ENCODE data around the gene COL6A2.
"Not testable (repeated sequence)": the region's sequence is repeated elsewhere in the genome, so short reads cannot be mapped to it uniquely, and the experiment has no call there.

The COL6A2 gene

DNA sequence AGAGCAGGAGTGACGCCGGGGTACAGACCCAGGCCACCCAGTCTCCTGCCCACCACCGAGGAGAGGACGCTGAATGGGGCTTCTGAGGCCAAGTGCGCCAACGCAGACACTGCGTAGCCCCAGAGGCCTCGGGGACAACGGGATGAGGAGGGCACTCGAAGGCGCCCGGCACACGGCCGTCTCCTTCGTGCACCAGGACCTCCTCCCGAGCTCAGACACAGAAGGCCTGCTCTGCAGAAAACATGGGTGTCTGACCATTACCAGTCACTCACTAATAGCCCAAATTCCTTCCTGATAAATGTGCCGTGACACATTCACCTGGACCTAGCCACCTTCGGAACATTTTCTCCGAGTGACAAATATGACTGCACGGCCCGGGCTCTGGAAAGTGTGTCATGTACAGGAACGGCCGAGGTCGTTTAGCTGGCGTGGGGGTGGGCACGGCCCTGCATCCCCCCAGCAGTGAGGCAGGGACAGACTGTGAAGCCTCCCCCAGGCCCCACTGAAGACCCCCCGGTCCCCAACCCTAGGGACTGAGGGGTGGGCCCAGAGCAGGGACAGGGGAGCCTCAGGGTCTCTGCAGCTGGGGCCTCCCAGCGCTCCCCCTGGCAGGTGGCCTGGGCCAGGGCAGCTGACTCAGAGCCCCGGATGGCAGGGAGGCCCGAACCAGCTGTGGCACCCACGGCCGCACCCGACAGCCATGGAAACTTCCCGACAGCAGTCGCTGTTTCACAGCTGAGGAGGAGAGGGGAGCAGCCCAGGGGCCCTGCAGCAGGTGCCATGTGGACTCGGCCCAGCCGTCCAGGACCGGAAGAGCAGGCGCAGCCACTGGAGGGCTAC, 16.7 kb upstream of the COL6A2 start:
- no peak overlapping the region for H3K4me3 Mint-ChIP-seq
- H3K27me3 Mint-ChIP-seq (ENCODE audit: low read depth) = peaks cover 2% of the 10 kb centered on the region
- no peak overlapping the region for H3K27ac Mint-ChIP-seq
- H3K4me1 Mint-ChIP-seq (ENCODE audit: low read depth) = no peaks in the 10 kb centered on the region
- no peaks in the 10 kb centered on the region for H3K36me3 Mint-ChIP-seq (ENCODE audit: low read depth)
- no peaks in the 10 kb centered on the region for H3K9me3 Mint-ChIP-seq

DNA sequence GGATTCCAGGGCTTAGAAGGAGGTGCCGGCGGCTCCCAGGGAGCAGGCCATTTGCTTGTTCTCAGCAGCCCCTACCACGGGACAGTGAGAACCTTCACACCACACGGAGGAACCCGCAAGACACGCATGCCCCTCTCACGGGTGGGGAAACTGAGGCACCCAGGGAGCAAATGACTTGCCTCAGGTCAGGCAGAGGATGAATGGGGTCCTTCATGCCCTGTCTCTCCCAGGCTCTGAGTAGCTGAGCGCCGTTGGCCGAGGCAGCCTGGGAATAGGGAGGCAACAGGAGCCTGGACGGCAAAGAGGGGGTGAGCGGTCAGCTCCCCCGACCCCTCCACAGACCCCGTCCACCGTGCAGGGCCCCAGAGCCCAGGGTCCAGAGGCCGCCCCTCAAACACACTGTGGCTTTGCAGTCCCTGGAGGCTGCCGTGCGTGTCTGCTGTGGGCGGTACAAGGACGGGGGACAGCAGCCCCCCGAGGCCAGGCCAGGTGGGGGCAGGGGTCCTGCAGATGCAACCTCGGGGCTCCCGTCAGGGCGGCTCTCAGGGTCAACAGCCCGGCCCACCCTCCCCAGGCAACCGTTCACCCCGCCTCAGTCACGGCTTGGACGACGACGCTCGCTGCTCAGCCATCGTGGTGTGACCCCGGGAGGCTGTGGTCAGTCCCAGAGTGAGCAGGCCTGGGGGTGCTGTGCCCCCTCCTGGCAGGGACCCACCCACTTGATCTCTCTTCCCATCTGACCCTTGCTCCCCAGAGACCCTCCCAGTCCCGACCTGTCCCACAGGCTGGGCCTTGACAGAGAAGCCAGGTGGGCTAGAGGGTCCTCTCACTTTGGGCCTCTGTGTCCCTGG, 15.8 kb upstream of the COL6A2 start:
- Mint-ChIP-seq H3K9me3 (peaks cover 5% of the 10 kb centered on the region), H3K36me3 (ENCODE audit: low read depth) (no peaks in the 10 kb centered on the region), H3K27ac (no peak overlapping the region), H3K4me1 (ENCODE audit: low read depth) (no peaks in the 10 kb centered on the region), H3K4me3 (no peak overlapping the region), H3K27me3 (ENCODE audit: low read depth) (peaks cover 3% of the 10 kb centered on the region)

DNA sequence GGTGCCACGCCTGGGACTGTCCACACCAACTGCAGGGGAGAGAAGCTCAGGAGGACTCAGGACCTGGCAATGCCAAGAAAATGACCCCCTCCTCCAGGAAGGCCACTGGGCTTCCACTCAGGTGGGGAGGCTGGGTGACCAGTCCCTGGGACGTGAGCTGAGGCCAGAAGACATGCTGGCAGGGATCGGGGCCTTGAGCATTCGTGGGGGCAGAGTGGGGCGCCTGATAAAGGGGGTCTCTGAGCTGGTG, 15.3 kb upstream of the COL6A2 start:
- Mint-ChIP-seq H3K4me3 (no peak overlapping the region), H3K36me3 (ENCODE audit: low read depth) (no peaks in the 10 kb centered on the region), H3K4me1 (ENCODE audit: low read depth) (no peaks in the 10 kb centered on the region), H3K9me3 (peaks cover 6% of the 10 kb centered on the region), H3K27ac (no peak overlapping the region), H3K27me3 (ENCODE audit: low read depth) (peaks cover 3% of the 10 kb centered on the region)

DNA sequence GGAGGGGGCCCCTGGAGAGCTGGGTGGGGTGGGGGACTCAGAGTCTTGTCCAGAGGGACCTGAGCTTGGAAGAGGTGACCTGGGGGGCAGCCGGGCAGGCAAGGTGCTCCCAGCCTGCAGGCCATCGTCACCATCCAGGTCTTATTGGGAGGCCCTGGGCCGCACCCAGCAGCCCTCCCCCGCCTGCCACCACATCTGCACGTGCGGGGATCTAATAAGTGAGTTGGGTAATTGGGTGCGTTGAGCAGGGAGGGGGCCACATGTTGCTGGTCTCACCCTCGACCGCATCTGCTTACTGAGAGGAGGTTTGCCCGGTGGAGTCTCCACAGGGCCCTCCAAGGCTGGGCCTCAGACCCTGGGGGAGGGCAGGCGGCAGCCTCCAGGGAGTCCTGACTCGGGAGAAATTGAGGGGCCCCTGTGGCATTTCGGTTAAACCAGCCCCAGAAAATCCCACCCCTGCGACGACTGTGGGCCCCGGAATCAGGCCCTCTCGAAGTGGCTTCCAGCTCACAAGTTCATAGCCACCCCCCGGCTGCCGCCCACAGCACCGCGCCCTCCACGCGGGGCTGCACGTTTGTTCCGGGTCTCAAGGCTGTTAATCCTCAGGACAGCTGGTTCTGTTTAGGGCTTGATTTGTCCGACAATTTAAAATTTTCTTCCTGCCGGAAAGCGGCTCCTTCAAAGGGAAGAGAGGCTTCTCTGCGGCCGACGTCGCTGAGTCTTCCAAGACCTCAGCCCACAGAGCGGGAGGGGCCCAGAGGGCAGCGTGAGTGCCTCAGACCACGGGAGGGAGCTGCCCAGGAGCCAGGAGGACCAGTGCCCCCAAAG, 14.7 kb upstream of the COL6A2 start:
- H3K36me3 Mint-ChIP-seq (ENCODE audit: low read depth) = no peaks in the 10 kb centered on the region
- H3K4me1 Mint-ChIP-seq (ENCODE audit: low read depth) = no peaks in the 10 kb centered on the region
- H3K4me3 Mint-ChIP-seq = no peak overlapping the region
- peaks cover 9% of the 10 kb centered on the region for H3K9me3 Mint-ChIP-seq
- H3K27ac Mint-ChIP-seq = no peak overlapping the region
- H3K27me3 Mint-ChIP-seq (ENCODE audit: low read depth) = peaks cover 3% of the 10 kb centered on the region

DNA sequence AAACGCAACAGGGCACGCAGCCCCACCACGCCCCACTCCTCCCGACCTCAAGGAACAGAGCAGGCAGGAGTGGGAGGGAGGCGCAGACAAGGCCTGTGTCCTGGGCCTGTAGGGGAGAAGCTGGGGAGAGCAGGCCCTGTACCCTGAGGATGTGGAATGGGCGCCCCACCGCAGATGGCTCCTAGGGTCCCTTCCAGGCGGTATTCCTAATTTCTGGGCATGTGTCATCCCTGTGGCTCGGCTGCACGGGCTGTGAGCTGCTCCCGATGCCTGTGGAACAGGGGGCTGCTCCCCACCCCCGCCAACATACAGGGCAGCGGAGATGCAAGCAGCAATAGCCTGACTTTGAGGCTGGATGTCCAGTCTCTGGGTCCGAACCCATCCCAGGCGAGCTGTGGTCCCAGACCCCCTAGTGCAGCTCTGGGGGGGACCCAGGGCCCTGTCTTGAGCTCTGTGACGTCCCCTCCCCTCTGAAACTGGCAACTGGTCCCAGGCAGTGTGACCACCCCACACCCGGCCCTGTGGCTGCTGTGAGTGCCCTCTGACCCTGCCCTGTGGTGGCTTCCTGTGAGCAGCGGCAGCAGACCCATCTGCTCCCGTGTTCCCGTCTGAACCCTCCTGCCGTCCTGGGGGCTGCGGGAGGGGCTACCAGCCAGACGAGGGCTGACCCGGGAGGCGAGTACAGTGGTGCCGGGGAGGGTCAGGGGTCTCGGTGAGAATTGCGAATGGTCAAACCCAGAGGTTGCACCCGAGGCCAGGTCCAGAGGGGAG, 13.9 kb upstream of the COL6A2 start:
- Mint-ChIP-seq H3K4me3 (no peak overlapping the region), H3K36me3 (ENCODE audit: low read depth) (no peaks in the 10 kb centered on the region), H3K27ac (no peak overlapping the region), H3K4me1 (ENCODE audit: low read depth) (no peaks in the 10 kb centered on the region), H3K27me3 (ENCODE audit: low read depth) (peaks cover 3% of the 10 kb centered on the region), H3K9me3 (peaks cover 14% of the 10 kb centered on the region)

DNA sequence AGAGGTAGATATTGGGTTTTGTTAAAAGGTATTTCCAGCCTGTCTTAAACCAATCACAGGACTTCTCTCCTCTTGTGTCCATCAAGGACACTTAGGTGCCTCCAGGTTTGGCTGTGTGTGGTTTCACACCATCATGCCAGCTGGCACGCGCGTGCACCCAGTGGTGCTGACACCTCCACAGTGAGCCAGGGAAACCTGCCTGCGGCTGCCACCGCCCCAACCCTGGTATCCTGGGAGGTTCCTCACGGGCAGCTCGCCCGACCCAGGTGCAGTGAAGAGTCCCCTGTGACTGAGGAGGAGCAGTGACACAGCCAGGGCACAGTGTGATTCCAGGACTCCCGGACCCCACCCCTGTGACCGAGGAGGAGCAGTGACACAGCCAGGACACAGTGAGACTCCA, 13.2 kb upstream of the COL6A2 start:
- Mint-ChIP-seq H3K9me3 (peaks cover 21% of the 10 kb centered on the region), H3K36me3 (ENCODE audit: low read depth) (no peaks in the 10 kb centered on the region), H3K27ac (no peak overlapping the region), H3K4me1 (ENCODE audit: low read depth) (no peaks in the 10 kb centered on the region), H3K4me3 (no peak overlapping the region), H3K27me3 (ENCODE audit: low read depth) (peaks cover 3% of the 10 kb centered on the region)

DNA sequence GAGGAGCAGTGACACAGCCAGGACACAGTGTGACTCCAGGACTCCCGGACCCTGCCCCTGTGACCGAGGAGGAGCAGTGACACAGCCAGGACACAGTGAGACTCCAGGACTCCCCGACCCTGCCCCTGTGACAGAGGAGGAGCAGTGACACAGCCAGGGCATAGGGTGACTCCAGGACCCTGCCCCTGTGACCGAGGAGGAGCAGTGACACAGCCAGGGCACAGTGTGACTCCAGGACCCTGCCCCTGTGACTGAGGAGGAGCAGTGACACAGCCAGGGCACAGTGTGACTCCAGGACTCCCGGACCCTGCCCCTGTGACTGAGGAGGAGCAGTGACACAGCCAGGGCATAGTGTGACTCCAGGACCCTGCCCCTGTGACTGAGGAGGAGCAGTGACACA, 12.7 kb upstream of the COL6A2 start:
- H3K9me3 Mint-ChIP-seq = peaks cover 27% of the 10 kb centered on the region
- not testable (repeated sequence) for H3K4me3 Mint-ChIP-seq; H3K27ac Mint-ChIP-seq; H3K36me3 Mint-ChIP-seq (ENCODE audit: low read depth); H3K4me1 Mint-ChIP-seq (ENCODE audit: low read depth); H3K27me3 Mint-ChIP-seq (ENCODE audit: low read depth)

DNA sequence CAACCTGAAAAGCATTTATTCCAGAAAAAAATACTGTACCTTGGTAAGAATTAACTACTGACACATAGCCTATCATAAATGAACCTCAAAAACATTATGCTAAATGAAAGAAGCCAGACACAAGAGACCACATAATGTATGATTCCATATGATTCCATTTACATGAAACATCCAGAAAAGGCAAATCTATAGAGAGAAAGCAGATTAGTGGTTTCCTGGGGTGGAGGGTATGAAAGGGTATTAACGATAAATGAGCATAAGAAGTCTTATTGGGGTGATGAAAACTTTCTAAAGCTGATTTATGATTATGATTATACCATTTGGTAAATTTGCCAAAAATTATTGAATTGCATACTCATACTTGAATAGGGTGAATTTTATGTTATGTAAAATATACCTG, 10.3 kb upstream of the COL6A2 start:
- Mint-ChIP-seq H3K36me3 (ENCODE audit: low read depth) (no peaks in the 10 kb centered on the region), H3K4me1 (ENCODE audit: low read depth) (no peaks in the 10 kb centered on the region), H3K27ac (no peak overlapping the region), H3K27me3 (ENCODE audit: low read depth) (peaks cover 3% of the 10 kb centered on the region), H3K9me3 (peaks cover 35% of the 10 kb centered on the region), H3K4me3 (no peak overlapping the region)

DNA sequence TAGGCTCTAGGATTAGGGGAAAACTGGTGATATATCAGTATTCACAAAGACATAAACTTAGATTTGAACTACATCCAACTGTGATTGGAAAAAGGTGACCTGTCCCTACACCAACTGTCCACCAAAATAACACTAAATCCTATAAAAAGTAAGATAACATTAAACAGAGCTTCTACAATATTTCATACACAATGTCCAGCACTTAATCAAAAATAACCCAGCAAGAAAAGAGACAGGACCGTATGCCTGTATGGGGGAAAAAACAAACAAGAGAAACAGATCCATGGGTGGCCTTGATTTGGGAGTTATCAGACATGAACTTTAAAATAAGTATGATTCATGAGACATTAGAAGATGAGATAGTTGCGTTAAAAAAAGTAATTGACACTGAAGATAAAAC, 9.7 kb upstream of the COL6A2 start:
- Mint-ChIP-seq H3K9me3 (peaks cover 35% of the 10 kb centered on the region), H3K36me3 (ENCODE audit: low read depth) (no peaks in the 10 kb centered on the region), H3K4me1 (ENCODE audit: low read depth) (no peaks in the 10 kb centered on the region), H3K4me3 (no peak overlapping the region), H3K27me3 (ENCODE audit: low read depth) (peaks cover 3% of the 10 kb centered on the region), H3K27ac (no peak overlapping the region)

DNA sequence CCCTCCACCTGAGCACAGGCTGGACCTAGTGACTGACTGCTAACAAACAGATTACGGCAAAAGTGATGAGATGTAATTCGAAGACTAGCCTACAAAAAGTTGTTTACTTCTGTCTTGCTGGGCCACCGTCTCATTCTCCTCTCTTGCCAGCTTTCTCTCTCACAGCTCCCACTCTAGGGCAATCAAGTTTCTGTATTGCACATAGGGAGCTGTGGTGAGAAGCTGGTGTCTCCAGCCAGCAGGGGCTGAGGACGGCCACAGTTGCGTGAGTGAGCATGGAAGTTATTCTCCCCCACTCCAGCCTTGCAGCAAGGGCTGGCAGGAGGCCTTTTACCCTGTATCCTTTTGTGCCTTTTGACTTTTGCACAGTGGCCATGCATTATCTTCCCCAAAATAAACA, 8.6 kb upstream of the COL6A2 start:
- H3K27me3 Mint-ChIP-seq (ENCODE audit: low read depth) = peaks cover 3% of the 10 kb centered on the region
- no peaks in the 10 kb centered on the region for H3K36me3 Mint-ChIP-seq (ENCODE audit: low read depth)
- no peak overlapping the region for H3K4me3 Mint-ChIP-seq
- no peaks in the 10 kb centered on the region for H3K4me1 Mint-ChIP-seq (ENCODE audit: low read depth)
- no peak overlapping the region for H3K27ac Mint-ChIP-seq
- peaks cover 35% of the 10 kb centered on the region for H3K9me3 Mint-ChIP-seq

DNA sequence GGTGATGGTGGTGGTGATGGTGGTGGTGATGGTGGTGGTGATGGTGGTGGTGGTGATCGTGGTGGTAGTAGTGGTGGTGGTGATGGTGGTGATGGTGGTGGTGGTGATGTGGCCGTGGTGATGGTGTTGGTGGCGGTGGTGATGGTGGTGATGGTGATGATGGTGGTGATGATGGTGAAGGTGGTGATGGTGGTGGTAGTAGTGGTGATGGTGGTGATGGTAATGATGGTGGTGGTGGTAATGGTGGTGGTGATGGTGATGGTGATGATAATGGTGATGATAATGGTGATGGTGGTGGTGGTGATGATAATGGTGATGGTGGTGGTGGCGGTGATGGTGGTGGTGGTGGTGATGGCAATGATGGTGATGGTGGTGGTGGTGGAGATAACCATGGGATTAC, 6.8 kb upstream of the COL6A2 start:
- peaks cover 4% of the 10 kb centered on the region for H3K27me3 Mint-ChIP-seq (ENCODE audit: low read depth)
- H3K27ac Mint-ChIP-seq = no peak overlapping the region
- no peaks in the 10 kb centered on the region for H3K36me3 Mint-ChIP-seq (ENCODE audit: low read depth)
- peaks cover 35% of the 10 kb centered on the region for H3K9me3 Mint-ChIP-seq
- H3K4me1 Mint-ChIP-seq (ENCODE audit: low read depth) = no peaks in the 10 kb centered on the region
- H3K4me3 Mint-ChIP-seq = no peak overlapping the region

DNA sequence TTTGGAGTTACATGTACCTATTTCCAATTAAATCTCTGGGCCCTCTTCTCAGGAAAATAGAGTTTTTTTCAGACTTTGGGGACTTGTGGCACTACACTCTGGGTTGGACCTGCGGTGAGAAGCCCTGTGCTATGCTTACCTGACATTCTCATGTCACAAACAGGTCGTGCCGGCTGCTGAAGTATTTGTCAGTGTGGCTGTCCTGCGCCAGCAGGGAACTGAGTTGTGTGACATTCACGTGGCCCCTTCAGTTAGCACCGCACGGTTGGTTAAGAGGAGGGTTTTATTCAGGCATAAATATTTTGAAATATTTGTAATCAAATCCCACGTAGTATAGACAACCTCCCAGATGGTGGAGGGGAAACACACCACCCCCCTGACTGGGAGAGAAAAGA, 6.3 kb upstream of the COL6A2 start:
- H3K4me3 Mint-ChIP-seq = no peak overlapping the region
- peaks cover 7% of the 10 kb centered on the region for H3K27me3 Mint-ChIP-seq (ENCODE audit: low read depth)

DNA sequence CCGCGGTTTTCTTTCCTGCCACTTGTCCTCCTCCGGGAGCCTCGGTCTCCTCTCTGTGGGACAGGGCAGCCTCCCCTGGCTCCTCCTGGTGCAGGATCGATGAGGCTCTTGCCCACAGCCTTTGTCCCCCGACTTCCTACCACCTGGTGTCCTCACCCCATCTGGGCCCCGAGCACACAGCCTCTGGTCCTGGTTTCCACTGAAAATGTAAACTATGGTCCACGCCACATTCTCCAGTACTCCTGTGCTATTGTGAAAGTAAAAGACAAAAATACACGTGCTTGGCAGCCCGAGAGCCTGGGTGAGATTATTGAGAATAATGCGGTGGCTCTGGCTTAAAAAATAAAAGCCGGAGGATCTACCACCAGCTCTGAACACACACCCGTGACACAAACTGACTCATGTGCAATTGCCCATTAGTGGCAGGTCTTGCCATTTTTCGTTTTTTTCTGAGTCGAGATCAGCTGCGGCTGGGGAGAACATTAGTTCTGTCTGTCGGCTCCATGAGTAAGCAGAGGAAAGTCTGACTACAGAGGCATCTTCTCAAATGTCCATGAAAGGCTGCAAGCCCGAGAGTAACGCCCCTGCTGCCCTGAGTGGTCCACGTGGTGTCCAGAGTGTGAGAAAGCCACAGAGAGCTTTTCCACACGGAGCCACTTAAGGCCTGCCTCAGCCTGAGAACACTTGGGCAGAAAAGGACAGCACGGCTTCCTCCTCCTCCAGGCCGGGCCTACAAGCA, 5.7 kb upstream of the COL6A2 start:
- peaks cover 9% of the 10 kb centered on the region for H3K27me3 Mint-ChIP-seq (ENCODE audit: low read depth)
- H3K9me3 Mint-ChIP-seq = peaks cover 29% of the 10 kb centered on the region

More for the DNA sequence above, 6.3 kb upstream of the COL6A2 start:
- Mint-ChIP-seq H3K36me3 (ENCODE audit: low read depth) (no peaks in the 10 kb centered on the region), H3K4me1 (ENCODE audit: low read depth) (no peaks in the 10 kb centered on the region), H3K9me3 (peaks cover 35% of the 10 kb centered on the region), H3K27ac (no peak overlapping the region)

More for the DNA sequence above, 5.7 kb upstream of the COL6A2 start:
- Mint-ChIP-seq H3K36me3 (ENCODE audit: low read depth) (no peaks in the 10 kb centered on the region), H3K27ac (no peak overlapping the region), H3K4me3 (no peak overlapping the region), H3K4me1 (ENCODE audit: low read depth) (no peaks in the 10 kb centered on the region)

Data from T-helper 1 cell treated with Interleukin-12 subunit alpha and Interleukin-12 subunit beta and Interleukin-4 antibody, amounts not matched to agents 30 μg/mL and 1 μg/mL, for 36 hours (primary cell).